Stimulated activated CD8-positive, alpha-beta memory T cell treated with anti-CD3 and anti-CD28 coated beads, Interleukin-4, amount 100 ng/mL, for 4 hours (primary cell): ENCODE results near the gene ZNF354B.
"Not testable (repeated sequence)": the region's sequence is repeated elsewhere in the genome, so short reads cannot be mapped to it uniquely, and the experiment has no call there.

Experiments
- DNase-seq, 2 donors: peaks; one replicate each; pipeline ENCODE4 v3.0.0-alpha.2; 2020; ENCODE audit warnings: low read depth in 2 of 2, low spot score in 1 of 2

ZNF354B gene

DNA sequence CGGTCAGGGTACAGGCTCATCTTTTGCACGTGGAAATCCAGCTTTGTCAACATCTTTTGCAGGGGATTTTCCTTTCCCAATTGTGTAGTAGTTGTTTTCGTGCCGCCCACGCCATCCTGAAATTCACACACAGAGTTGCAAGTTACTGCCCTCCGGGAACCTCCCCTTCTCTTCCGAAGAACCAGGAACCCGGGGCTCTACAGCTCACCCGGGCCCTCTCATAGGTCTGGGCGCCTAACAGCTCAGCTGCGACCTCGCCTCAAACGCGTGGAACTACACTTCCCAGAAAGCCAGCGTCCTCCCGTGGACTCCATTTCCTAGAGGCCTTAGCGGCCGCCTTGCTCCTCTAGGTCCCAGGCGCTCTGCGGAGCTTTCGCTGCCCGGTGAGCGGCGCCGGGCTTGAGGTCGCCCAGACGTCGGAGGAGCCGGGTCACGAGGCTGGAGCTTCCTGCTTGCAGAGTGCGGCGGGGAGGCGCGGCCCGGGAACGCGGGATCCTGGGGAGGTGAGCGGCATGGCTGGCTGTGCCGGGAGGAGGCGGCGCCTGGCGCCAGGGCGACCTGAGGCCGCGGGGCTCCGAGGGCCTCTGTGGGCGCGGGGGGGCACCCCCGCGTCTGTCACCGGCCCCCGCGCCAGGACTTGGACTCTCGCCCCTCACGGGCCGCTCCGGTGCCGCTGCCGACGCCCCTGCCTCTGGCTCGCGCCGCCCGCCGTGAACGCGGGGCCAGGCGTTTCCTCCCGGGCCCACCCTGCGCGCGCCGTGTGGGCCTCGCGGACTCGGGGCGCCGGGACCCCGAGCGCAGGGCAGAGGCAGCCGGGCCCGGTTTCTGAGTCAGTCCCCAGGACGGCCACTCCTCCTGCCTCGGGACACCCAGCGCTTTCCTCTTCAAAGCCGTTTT lies at the start of gene ZNF354B:
Gene ZNF354B, plus strand, starts transcription at position 329 of the 897 bp plus-strand sequence. CDS start 1,095 bp downstream, outside the sequence.
- DNase-seq = peak; percentile 52 to 65

DNA sequence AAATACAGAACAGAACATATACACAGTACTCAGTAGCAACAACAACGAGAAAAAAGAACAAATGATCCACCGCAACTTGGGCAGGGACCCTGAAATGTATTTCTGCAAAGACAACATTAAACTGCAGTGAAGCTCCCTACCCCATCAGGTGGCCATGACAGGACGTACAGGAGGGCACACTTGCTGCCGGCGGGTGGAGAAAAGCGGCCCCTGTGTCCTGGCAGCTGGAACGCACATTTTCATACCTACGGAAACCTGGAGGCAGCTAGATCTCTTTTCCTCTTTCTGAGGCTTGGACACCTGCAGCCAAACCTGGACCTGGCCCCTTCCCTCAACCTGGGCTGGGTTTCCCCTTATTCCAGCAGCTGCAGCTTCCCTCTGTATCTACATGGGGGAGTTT lies 42.2 kb upstream of the ZNF354B start:
- no peak for DNase-seq

DNA sequence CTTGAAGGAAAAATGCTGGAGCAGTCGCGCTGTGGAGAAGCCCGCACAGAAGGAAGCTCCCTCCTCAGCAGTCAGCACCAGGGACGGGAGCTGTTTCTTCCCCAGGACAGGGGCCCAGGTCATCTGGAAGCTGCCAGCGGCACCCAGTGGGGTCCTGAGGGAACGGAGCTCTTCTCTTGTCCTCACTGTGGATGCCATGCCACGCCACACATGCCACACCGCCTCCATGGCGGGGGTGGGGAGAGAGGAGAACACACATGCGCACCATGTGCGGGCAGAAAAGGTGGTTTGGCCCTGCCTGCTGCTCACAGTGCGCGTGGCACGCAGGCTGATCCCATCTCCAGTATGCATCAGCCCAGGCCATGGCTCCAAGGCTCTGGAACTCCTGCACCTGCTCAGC lies 41.7 kb upstream of the ZNF354B start:
- no peak for DNase-seq

DNA sequence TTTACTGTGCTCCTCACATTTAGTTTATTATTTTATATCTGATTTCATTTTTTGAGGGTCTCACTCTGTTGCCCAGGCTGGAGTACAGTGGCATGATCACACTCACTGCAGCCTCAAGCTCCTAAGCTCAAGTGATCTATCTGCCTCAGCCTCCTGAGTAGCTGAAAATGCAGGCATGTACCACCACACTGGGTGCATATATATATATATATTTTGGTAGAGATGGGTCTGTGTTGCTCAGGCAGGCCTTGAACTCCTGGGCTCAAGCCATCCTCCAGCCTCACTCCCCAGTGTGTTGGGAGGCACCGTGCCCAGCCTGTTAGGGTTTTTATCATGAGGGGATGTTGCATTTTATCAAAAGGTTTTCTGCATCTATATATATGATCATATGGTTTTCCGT lies 39.8 kb upstream of the ZNF354B start:
- DNase-seq = no peak

DNA sequence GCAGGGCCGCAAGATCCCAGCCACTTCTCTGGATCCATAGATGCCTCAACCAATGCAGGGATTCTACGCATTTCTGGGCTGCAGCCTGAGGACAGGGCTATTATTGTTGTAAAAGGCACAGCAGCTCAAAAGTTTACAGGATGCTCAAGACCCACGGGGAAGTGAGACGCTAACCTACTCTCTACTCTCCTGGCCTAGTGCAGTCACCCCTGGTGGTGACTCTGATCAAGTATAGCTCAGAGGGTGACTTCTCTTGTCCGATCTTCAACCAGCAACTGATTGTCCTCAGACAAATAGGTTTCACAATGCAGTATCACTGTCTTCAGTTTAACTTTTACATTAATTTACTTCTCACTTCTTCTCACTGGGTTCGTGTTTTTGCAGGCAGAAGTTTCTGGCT lies 34.3 kb upstream of the ZNF354B start:
- no peak for DNase-seq

DNA sequence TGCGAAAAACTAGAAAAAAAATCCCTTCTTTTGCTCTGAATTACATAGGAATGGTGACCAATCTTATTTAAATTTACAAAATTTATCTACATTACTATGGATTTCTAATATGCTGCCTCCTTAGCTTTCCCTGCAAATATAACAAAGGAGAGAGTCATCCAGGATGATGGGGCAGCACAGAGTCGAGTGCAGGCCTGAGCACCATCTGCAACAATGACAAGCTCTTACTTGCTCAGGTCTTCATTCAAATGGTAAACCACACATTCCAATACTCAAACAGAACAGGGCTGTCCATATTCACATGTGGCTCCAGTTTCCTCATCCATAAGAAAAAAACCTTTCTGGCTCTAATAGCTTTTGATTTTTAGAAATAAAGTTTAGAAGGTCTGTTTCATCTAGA lies 33.5 kb upstream of the ZNF354B start:
- no peak for DNase-seq

DNA sequence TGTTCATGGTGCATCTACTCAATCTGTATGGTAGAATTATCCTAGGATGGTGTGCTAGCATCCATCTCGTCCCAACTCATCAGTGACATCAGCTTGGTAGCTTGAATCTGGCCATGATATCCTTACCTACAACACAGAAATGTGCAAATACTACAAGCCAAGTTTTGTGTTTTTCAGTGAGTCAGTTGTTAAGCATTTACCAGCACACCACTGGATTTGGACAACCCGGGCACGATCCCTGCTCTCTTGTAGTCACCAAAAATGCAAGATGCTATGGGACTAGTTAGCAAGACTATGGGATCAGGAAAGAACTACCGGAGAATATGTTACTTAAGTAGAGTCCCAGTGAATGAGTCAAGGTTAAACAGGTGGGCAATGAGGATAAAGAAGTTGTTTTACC lies 32.1 kb upstream of the ZNF354B start:
- DNase-seq = no peak

DNA sequence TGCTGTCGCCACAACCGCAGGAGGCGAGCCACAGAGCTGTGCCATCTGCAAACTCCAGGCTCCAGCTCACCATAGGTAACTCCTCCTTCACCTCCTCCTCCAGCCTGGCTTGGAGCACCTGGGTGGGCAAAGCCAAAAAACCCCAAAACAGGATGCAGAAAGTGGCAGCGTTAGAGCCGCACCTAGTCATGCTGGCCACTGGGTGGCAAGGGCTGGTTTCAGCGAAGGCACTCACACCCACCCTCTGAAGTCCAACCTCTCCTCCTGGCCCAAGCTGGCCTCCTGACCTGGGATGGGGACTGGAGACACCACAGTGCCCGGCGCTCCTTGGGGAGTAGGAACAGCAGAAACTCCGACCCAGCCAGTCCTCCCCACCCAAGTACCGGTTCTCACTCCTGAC lies 28.7 kb upstream of the ZNF354B start:
- no peak for DNase-seq

DNA sequence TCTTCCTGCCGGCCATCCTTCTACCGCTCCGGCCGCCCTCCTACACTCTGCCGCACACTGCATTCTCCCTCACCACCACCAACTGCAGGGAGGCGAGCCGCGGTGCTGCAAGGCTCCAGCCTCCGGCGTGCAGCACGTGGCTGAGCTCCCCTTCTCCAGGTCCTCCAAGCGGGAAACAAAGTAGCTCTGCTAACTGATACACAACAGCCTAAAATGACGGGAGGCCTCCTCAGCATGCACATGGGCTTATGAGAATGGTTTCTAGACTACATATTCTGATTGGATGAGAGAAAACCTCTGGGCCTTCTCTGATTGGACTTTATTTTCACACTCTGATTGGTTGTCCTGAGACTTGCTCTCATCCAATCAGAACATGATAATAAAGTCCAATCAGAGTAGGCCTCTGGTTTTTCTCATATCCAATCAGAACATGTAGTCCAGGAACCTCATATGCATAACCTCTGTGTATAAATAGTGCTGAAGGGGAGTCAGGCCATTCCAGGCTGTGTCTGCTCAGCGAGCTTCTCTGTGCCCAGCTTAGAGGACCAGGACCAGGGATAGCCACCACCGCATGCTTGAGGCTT lies 27.0 kb upstream of the ZNF354B start:
- no peak for DNase-seq

DNA sequence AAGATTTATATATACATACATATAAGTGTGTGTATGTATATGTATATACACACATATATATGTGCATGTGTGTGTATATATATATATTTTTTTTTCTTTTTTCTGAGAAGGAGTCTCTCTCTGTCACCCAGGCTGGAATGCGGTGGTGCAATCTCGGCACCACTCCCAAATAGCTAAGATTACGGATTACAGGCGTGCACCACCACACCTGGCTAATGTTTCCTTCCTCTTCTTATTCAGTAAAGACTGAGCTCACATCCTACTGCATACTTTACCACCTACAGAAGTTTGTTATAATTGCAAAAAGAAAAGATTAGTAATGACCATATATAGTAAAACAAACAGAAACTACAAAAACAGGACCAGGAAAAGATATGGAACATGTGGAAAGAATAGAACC lies 23.1 kb upstream of the ZNF354B start:
- DNase-seq = no peak

DNA sequence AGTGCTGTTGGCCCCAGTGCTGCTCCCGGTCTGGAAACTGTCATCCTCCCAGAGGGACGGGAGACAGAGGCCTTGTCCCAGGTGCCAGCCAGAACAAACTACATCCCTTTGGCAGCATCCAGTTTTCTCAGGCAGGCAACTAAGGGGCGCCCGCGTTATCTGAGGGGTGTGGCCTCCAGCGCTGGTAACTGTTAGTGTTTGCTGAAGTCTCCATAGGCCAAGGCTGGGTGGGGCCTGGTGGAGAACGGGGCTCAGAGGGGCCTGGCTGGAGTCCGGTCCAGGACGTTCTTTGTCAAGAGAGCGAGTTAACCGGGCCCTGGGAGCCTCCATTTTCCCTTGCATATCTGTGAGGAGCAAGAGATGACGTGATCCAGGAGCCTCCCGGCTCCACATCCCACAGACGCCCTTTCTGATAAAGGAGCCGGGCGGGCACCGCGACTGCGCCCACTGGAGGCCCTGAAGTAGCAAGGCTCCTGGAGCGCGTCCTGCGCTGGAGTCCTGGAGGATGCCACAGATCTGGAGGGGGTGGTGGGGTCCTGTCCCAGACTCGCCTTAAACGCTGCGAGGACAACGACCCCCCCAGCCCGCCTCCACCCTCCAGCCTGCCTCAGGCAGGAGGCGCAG lies 20.9 kb upstream of the ZNF354B start:
- not testable (repeated sequence) for DNase-seq

DNA sequence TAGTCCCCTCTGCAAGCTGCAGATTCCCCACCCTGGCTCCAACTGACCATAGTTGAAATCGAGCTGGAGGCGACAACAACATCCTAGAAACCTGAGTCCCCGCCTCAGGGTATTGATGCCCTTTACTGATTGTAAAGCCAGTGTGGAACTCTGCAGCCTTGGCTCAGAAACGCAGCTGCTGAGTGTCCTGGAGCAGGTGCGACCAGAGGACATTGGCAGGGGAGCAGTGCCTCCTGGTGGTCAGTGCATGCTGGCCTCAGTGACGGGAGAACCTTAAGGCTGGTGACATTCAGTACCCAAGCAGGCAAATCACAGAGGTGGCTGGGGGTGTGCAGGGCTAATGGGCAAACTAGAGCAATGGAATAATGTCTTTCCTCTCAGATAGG lies 20.4 kb upstream of the ZNF354B start:
- peak in 1 of 2 donors; percentile 6 for DNase-seq

DNA sequence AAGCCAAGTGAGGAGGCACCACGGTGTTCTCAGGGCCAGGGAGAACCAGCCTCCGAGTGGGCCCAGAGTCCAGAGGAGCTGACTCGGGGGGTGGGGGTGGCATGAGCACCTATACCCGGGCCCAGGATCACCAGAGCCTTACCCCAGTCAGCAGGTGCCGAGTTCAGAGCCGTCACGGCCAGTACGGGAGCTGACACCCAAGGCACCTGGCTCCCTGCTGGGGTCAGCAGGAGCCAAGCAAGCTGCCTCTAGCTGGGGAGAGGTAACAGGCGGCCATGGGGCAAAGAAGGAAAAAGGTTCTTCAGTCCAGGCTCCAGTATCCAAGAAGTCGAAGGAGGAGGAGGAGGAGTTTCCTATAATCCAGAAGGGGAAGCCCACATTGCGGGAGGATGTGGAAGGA lies 19.4 kb upstream of the ZNF354B start:
- DNase-seq = not testable (repeated sequence)

DNA sequence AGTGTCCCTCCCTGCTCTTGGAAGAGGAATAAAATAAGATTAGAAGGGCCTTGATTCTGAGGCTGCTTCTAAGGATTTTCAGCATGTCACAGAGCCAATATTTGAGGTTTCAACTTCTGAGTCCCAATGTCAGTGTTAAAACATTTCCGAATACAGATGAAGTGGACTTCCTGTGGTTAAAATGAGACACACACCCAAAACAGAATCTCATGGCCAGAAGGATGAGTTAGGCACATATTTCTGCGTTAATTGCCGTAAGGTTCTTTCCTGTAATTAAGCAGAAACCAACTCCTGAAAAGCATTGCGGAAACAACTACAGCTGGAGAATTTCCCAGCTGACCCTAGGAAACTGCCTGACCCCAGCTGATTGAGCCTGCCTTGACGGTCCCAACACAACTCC lies 10.4 kb upstream of the ZNF354B start:
- DNase-seq = no peak

DNA sequence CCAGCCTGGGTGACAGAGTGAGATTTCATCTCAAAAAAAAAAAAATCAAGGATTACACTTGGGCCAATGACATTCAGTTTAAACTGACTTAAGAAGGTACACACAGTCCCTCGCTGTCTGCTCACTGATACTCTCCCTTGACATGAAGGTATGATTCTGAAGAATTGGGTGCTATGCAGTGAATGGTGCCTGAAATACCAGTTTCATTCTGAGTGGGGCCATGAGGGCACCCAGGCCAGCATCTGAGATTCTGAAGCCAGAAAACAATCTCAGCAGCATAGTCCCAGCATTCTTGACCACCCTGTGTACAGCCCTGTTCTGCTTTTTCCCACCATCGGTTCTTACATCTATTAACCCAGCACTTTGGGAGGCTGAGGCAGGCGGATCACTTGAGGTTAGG lies 7.8 kb upstream of the ZNF354B start:
- DNase-seq = no peak

DNA sequence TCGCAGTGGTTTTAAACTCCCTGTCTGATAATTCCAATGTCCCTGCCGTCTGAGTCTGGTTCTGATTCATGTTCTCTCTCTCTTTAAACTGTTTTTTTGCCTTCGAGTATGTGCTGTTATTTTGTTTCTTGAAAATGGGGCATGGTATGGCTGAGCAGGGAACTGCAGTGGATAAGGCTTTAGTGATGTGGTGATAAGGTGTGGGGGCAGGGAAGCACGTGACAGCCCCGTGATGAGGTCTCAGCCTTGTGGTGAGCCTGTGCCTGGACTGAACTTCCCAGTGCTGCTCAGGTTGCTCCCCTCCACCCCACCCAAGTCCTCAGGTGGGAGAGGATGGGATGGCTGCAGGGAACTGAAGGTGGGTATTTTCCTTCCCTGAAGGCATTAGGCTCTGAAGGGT lies 5.5 kb upstream of the ZNF354B start:
- DNase-seq = no peak

DNA sequence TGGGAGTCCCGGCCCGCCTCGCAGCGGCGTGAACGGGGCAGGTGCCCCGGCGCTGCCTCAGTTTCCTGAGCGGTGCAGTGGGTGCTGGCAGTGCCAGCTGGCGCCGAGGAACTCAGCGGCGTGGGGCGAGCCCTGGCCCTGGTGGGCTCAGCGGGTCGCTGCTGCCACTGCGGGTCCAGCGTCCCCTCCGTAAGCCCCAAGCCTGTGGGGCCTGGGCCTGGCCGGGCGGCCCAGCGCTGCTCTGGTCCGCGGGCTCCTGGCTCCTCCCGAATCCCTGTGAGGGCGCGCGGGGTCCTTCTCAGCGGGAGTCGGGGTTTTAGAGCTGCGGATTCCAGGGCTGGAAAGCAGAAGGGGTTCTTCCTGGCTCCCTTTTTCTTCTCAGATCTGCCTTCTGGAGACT lies 862 bp downstream of the ZNF354B start:
- DNase-seq = not testable (repeated sequence)

DNA sequence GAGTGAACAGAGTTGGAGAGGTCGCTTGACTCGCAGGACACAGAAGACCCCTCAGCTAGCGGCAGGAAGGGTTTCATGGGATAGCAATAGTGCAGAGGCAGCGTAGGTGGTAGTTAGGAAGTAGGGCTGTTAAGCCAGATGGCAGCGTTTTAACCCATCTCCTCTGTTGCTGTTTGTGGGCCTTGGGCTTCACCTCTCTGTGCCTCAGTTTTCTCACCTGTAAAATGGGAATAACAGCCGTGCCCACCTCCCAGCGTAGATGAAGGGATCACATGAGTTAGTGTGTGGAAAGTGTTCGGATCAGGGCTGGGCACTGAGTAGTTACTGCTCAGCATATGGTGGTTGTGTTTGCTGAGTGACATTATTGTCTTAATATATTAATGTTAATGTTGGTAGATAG lies 1.9 kb downstream of the ZNF354B start:
- no peak for DNase-seq

DNA sequence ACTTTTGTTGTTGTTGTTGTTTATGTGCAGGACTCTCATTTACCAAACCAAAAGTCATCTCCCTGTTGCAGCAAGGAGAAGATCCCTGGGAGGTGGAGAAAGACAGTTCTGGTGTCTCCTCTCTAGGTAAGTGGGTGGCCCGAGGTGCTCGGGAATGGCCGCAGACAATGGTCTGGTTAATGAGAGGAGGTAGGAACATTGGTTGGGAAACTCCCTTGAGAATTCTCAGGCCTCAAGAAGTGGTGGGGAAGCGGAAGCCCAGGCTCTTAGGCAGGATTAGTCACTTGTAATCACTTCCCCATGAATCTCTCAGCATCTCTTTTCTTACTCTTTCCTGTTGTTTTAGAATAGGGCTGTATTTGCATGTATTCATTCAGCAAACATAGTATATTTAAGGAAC lies 7.2 kb downstream of the ZNF354B start:
- no peak for DNase-seq

DNA sequence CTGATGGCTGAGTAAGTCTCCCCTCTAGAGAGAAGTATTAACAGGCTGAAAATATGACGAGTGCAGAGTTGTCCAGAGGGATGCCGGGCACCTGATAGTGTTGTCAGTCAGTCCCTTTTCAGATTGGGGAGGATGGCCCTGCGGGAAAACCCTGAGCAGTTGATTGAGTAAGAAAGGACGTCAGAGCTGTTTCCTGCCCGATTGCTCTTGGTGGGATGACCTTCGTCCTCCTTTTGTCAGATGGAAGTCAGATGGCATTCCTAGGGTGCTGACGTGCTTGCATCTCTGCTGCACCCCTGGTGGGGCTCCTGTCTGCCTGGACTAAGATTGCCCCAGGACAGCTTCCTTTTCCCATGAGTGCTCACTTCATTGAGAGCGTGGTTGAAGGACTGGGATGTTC lies 9.8 kb downstream of the ZNF354B start:
- DNase-seq = no peak

DNA sequence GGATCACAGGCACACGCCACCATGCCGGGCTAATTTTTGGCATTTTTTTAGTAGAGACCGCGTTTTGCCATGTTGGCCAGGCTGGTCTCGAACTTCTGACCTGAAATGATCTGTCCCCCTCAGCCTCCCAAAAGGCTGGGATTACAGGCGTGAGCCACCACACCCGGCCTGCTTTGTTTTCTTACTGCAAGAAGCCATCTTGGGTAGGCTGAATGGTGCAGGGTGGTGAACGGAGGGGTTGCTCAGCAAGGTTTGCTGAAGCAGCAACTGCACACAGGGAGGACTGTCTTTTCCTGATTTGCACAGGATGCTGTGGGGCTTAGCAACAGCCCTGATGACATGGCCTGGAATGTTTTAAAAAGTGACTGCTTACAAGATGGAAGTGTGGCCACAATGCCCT lies 10.7 kb downstream of the ZNF354B start:
- no peak for DNase-seq

DNA sequence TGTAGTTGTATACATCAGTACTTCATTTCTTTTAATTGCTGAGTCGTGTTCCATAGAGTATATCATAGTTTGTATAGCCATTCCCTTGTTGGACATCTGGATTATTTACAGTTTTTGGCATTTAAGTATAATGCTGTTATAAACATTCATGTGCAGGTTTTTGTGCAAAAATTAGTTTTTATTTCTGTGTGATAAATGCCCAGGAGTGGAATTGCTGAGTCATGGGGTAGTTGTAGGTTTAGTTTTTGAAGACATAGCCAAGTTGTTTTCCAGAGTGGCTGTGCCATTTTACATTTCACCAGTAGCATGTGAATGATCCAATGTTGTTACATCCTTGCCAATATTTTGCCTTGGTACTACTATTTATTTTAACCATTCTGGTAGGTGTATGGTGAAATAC lies 12.5 kb downstream of the ZNF354B start:
- no peak for DNase-seq
